Activated T-cell treated with anti-CD3 and anti-CD28 coated beads for 48 hours (primary cell): ENCODE data around the gene IL34.
"Not testable (repeated sequence)": the region's sequence is repeated elsewhere in the genome, so short reads cannot be mapped to it uniquely, and the experiment has no call there.

Experiments used
- DNase-seq: peaks from one replicate; pipeline ENCODE4 v3.0.0-alpha.2; 2020; ENCODE audit warnings: low read depth

The IL34 gene

DNA sequence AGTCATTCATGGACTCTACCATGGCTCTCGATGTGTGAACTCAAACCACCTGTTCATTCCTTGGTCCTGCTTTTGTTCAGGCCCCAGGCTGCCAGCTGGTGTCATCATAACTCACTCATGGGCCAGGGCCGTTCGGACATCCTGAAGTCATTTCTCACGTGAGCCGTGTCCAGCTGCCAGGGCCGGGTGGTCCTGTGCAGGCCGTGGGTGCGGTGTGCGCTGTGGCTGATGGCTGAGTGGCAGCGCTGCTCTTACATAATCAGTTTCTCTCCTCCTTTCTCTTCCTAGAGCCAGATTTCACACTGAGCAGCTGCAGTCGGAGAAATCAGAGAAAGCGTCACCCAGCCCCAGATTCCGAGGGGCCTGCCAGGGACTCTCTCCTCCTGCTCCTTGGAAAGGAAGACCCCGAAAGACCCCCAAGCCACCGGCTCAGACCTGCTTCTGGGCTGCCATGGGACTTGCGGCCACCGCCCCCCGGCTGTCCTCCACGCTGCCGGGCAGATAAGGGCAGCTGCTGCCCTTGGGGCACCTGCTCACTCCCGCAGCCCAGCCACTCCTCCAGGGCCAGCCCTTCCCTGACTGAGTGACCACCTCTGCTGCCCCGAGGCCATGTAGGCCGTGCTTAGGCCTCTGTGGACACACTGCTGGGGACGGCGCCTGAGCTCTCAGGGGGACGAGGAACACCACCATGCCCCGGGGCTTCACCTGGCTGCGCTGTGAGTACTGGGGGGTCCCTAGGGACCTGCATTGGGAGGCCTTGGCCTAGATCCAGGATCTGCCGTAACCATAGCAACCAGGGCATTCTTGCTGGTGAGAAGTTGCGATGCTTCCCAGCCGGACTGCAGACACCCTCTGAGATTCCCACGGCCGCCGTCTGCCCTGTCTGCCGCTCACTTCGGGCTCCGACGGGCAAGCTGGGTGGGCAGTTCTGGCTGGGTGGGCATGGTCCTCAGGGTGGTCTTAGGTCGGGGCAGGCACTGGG is at the start of gene IL34:
TSS of gene IL34 (plus strand) at position 300 of the 982 bp plus-strand sequence. CDS start at position 689, 389 bp downstream.
- no peak for DNase-seq

DNA sequence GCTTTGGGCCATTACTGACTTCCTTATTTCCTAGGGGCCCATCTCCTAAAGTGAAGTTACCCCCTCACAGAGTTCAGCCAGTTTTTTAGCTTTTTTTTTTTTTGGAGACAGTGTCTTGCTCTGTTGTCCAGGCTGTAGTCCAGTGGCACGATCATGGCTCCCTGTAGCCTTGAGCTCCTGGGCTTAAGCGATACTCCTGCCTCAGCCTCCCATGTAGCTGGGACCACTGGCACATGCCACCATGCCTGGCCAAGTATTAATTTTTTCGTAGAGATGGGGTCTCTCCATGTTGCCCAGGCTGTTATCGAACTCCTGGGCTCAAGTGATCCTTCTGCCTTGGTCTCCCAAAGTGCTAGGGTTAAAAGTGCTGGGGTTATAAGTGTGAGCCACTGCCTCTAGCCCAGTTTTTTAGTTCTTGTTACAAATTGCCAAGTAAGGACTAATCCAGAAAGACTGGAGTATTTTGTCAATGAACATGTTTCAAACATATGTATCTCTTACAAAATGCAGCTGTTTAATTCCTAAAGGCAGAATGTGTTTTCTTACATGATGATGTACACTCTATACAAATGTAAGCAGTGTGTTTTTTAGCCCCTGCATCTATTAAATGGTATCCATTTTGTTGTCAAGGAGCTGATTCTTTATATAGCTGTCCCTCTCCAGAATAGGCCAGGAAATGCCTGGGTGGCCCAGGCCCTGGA is 49.1 kb upstream of the IL34 start:
- no peak for DNase-seq

DNA sequence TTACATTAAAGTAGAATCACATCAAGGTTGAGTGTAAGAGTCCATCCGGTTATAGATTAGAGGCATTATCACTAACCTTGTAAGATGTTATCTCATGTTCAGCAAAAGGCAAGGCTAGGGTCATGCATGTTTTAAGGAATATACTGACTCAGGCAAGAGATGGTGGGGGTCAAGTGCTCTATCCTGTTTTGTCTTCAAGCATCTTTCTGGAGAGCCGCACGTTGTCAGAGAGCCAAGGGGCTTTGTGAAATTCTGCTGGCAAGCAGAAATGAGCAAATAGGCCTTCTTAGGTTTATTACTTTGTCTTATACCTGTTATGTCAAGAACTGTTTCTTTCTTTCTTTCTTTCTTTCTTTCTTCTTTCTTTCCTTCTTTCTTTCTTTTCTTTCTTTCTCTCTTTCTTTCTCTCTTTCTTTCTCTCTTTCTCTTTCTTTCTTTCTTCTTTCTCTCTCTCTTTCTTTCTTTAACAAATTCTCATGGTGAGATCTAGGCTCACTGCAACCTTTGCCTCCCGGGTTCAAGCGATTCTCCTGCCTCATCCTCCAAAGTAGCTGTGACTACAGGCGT is 47.3 kb upstream of the IL34 start:
- DNase-seq, result no peak

DNA sequence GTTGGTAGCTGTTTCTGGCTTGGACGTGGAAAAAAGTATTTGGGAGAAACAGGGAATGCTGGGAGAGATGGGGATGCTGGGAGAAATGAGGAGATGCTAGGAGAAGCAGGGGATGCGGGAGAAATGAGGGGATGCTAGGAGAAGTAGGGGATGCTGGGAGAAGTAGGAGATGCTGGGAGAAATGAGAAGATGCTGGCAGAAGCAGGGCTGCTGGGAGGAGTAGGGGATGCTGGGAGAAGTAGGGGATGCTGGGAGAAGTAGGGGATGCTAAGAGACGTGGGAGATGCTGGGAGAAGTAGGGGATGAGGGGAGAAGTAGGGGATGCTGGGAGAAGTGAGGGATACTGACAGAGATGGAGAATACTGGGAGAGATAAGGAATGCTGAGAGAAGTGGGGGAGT is 45.6 kb upstream of the IL34 start:
- no peak for DNase-seq

DNA sequence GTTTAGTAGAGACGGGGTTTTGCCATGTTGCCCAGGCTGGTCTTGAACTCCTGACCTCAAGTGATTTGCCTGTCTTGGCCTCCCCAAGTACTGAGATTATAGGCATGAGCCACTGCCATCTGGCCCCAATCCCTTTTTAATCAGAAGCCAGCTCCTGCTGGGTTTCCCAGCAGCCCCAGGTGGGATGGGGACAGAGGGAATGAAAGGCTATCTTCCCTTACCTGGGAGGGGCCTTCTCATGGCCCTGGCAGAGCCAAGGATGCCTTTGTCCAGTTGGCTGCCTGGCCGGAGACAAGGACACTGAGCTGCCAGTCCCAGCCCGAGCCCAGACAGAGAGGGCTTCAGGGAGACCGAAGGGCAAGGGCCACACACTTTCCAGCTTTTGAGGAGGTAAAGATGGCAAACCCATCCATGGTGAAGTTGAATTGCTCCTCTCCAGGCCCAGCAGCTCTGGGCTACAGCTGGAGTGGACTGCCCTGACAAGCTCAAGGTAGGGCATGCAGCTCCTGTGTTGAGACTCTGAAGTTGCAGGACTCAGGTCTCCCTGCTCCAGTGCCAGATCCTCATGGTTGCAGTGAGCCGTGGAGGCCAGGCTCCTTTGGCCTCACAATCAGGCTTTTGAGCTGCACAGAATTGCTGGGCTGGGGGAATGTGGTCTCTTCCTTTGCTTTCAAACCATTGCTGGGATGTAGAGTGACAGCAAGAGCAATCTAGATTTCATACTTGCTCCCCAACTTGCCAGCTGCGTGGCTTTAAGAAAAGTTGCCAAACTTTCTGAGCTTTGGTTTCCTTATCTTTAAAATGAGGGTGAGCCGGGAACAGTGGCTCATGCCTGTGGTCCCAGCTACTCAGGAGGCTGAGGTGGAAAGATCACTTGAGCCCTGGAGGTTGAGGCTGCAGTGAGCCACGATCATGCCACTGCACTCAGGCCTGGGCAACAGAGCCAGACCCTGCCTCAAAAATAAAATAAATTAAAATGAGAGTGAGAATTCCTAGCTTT is 44.5 kb upstream of the IL34 start:
- no peak for DNase-seq

DNA sequence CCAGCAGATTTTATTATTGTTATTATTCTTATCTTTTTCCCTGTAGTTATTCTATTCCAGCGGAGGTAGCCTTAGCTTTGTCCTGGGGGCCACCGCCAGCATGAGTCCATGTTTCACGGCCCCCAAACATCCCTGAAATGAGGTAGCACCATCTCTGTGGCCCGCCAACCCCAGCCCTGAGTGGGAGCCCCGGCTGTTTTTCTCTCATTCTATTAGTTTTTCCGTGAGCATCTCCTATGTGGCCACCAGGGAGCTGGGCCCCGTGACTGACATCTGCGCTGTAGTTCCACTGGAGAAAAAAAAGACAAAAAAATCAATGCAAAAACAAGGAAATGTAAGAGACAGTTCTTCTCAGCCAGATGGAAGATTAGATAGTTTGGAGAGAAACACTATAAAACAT is 43.5 kb upstream of the IL34 start:
- no peak for DNase-seq

DNA sequence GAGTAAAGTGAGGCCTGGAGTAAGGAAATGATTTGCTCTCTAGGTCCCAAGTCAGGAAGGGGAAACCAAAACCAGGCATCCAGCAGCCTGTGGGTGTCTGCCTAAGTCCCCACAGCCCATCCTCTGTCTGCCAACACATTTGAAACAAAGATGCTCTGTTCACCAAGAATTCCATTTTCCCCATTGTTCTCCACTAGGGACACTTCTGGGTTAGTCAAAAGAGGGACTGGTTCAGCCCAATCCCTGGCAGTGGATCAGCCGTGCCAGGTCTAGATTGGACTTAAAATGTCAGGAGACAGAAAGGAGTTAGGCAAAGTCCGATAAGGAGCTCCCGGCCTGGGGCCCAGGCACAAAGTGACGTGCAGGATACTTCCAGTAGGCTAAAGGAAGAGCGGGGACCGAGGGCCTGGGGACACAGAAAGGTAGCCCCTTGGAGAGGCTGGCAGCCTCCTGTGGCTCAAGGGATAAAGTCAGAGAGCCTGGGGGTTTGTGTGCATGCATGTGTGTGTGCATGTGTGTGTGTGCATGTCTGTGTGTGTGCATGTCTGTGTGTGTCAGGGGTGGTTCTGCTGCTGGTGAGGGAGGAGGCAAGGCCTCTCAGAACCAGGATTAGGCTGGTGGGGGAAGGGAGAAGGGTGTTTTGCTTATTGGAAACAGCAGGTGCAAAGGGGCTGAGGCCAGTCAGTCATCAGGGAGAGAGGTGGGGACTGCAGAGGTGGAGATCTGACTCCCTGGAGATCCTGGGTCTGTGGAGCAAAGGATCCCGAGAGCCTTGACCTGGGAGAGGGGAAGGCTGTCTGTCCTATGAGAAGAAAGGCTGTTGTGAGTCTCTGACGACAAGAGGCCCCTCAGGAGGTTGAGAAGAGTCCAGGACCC is 41.7 kb upstream of the IL34 start:
- no peak for DNase-seq

DNA sequence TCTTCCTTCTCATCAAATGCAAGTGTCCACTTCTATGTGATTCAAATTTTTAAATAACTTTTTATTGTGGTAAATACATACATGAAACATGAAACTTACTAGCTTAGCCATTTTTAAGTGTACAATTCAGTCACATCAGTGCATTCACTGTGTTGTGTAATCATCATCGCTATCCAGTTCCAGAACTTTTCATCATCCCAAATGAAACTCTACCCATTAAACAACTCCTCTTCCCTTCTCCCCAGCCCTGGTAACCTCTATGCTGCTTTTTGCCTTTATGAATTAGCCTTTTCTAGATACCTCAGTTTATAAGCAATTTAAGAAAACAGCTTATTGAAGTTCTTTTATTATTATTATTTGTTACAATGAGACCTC is 41.1 kb upstream of the IL34 start:
- no peak for DNase-seq

DNA sequence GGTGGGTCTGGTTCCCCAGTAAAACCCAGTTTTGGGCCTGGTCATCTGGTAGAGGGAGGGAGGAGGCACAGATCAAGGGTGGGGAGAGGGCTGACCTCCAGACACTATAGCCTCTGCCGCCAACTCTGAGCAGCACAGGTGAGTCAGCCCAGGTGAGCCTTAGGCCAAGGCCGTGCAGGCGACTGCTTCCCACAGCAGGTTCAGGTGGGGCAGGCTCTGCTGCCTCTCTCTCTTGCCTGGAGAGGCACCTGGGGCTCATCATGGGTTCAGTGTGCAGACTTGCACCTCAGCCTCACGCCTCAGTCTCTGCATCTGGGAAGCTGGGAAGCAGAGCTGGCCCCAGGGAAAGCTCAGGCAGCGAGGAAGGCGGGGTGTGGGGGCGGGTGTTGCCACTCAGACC is 37.8 kb upstream of the IL34 start:
- DNase-seq, result no peak

DNA sequence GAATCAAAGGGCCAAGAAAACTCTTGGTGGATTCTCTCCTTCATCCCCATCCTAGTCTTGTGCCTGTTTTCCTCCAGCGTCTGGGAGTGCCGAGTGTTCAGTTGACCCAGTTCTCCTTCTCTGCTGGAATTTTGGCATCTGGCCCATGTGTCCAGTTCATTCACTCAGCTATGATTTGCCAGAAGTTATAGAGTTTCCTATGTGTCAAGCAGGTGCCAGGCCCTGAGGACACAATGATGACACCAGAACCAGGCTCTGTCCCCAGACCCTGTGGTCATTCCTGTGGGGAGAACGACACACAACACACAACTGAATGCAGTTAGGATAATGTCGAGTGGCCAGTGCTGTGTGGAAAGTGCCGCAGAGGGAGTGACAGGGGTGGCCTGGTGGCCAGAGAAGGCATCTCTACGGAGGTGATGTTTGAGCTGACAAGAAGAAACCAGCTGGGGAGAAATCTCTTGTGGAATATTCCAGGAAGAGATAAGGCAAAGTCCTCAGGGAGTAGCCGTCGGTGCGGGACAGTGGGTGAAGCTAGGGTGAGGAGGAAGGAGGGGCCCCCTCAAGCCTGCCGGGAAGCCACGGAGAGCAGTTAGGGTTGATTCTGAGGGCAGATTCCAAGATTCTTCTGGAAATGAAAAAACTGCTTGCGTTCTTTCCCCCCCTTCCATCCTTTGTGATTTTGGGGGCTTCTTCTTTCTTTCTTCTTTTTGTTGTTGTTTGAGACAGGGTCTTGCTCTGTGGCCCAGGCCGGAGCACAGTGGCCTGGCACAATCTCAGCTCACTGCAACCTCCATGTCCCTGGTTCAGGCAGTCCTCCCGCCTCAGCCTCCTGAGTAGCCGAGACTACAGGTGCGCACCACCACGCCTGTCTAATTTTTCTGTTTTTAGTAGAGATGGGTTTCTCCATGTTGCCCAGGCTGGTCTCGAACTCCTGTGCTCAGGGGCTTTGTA is 35.8 kb upstream of the IL34 start:
- DNase-seq, result no peak

DNA sequence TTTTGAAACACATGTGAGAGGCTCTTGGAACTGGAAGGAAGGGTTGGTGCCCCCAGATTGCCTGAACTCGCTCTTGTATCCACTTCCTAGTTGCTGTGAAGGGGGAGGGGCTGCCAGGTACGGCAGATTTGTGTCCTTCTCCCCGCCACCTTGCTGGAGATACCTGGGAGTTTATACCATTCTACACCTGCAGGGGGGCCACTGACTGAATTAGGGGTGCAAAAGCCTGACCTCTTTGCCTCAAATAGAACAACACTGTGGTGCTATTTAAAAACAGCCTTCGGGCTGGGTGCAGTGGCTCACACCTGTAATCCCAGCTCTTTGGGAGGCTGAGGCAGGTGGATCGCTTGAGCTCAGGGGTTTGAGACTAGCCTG is 35.1 kb upstream of the IL34 start:
- DNase-seq, result no peak

DNA sequence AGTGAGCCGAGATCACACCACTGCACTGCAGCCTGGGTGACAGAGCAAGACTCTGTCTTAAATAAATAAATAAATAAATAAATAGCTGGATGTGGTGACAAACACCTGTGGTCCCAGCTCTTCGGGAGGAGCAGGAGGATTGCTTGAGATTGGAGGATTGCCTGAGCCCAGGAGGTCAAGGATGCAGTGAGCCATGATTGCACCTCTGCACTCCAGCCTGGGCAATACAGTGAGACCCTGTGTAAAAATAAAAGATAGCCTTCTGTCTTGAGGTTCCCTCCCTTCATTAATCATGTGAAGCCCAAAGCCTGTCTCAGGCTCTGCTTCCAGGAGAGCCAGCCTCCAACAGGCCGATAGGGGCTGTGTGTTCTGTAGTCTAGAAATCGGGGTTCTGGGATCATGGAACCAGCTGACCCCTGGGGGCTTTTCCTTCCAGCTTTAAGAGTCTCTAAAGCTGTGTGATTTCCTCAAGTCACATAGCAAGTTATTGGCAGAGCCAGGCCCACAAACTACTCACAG is 34.5 kb upstream of the IL34 start:
- no peak for DNase-seq

DNA sequence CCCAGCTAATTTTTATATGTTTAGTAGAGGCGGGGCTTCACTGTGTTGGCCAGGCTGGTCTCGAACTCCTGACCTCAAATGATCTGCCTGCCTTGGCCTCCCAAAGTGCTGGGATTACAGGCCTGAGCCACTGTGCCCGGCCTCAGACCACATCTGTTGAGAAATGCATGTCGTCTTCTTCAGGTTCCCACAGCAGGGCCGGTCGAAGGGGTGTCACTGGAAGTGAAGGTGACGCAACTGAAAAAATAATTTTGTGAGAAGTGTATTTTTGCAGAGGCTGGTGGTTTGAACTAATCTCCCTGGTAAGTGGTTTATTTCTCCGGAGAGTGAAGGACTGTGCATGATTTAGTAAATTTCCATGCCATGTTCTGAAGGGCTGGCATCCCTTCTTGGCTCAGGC is 33.4 kb upstream of the IL34 start:
- no peak for DNase-seq

DNA sequence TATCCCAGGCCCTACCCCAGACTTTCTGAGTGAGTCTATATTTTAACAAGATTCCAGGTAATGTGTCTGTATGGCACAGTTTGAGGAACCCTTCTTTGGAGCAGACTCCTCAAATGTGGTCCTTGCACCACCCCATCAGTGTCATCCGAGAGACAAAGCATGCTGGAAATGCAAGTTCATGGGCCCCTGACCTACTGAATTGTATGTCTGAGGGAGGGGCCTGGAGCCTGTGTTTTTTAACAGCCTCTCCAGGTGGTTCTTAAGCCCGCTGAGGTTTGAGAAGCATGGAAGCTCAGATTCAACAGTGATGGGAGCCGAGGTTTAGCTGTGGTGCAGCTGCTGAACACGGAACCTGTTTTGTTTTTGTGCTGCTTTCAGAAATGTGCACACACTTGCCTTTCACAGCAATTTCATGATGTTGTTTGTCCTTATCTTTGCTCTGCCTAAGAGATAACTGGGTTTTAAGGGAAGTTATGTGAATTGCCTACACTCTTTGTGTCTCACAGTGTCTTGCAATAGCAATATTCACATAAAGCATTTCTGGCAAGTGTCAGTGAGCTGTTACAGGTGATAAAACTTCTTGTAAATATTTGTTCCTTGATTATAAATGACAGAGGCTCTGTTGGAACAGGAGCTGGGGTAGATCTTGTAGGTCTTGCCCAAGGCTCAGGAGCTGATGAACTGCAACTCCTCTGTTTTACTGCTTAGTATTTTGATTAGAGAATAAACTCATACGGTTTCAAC is 32.0 kb upstream of the IL34 start:
- DNase-seq, result no peak

DNA sequence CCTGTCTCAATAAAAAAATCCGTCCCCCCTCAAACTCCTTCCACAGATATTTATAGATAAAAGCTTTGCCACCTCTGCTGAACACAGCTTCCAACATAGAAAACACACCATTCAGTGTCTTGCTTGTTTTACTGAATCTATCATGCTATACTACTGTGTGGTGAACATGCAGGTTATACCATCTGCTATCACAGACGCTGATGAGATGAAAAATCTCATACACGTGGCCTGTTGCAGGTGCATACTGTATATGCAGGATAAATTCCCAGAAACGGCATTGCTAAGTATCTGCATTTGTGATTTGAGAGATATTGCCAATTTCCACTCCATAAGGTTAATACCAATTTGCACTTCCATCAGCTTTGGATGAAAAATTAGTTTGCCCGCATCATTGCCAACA is 30.4 kb upstream of the IL34 start:
- DNase-seq, result no peak

DNA sequence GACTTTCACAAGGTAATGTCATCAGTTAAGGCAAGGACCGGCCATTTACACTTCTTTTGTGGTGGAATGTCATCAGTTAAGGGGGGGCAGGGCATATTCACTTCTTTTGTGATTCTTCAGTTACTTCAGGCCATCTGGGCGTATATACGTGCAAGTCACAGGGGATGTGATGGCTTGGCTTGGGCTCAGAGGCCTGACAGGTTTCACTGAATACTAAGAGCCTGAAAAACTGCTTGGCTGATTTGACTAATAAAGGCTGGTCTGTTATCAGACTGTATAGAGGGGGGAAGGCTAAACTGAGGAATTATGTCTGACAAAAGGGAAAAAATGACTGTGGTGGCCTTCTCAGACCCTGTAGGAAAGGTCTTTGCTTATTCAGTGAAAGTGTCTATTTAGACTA is 24.5 kb upstream of the IL34 start:
- DNase-seq, result not testable (repeated sequence)

DNA sequence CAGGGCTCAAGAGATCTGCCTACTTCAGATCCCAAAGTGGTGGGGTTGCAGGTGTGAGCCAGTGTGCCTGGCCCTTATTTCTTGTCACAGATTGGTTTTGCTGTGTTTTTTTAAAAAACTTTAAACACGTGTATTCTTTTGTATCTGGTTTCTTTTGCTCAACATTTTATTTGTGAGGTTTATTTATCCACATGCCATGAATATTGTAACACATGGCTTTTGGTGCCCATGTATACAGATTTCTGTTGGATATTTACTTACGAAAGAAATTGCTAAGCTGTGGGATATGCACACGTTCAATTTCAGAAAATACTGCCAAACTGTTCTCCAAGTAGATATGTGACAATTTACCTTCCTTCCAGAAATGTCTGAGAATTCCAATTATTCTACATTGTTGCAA is 18.7 kb upstream of the IL34 start:
- DNase-seq, result no peak

DNA sequence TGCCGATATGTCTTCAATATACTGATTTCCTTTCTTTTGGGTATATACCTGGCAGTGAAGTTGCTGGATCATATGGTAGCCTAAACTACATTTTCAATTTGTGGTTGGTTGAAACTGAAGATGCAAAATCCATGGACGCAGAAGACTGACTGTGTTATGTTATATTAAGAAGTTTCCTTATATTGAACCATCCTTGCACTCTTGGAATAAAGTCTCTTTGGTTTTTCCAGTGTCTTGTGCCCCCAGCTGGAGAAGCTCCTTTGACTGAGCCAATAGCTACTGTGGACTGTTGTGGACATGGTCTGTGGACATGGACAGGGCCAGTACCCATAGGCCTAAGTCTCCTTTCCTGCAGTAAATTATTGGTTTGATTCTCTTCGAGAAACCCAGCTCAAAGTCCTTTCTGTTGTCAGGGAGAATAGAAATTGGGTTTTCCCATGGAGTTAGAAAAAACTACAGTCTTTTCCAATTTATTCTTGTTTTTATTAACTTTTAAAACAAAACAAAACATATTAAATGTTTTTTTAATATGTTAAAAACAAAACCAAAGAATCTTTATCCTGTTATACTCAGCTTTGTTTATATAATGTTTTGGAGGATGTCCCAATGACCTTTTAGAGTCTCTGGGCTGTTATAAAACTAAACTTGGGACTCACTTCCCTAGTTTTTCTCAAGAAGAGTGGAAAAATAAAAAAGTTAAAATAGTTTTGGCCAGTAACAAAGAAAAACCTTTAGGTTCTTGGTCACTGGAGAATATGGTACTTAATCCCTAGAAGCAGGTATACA is 15.2 kb upstream of the IL34 start:
- no peak for DNase-seq
